Measurements from ENCODE around the gene PIP4P1. TPM values are rescaled to one million over a fixed set of nuclear protein-coding genes. Genes with fewer than 3 reads are reported as not detected.
"Not testable (repeated sequence)": the region's sequence is repeated elsewhere in the genome, so short reads cannot be mapped to it uniquely, and the experiment has no call there.

PIP4P1 gene
- total RNA-seq = 28.2 and 33.7 TPM in 2 replicates

- peak within 1 kb of the TSS; percentile 92 for H3K27ac Mint-ChIP-seq
- H3K36me3 Mint-ChIP-seq (ENCODE audit: low read depth) = peaks cover 22% of the 10 kb centered on the region
- H3K4me3 Mint-ChIP-seq (ENCODE audit: low read depth) = peak within 1 kb of the TSS; percentile 89
- H3K4me1 Mint-ChIP-seq (ENCODE audit: low read depth) = peaks cover 25% of the 10 kb centered on the region
- peaks cover 1% of the 10 kb centered on the region for H3K27me3 Mint-ChIP-seq (ENCODE audit: low read depth)
- intact Hi-C loops (cut with micrococcal nuclease) = loop anchor here (1.0 to 2.0 kb wide), 3 partner anchors 8 to 221 kb away; partner anchors contain the start of genes PARP2 and PNP
- no peaks in the 10 kb centered on the region for H3K9me3 Mint-ChIP-seq
- DNase-seq (ENCODE audit: low spot score) = peak; percentile 99
Measured at GRCh38 chr14:20461225-20462141, at the start of gene PIP4P1. Gene PIP4P1 (minus strand): TSS chr14:20461434. CDS start chr14:20461325, 109 bp downstream.

- H3K4me1 Mint-ChIP-seq (ENCODE audit: low read depth) = no peaks in the 10 kb centered on the region
- no peak for DNase-seq (ENCODE audit: low spot score)
- H3K27ac Mint-ChIP-seq = no peak overlapping the region
- no peak overlapping the region for H3K4me3 Mint-ChIP-seq (ENCODE audit: low read depth)
- intact Hi-C loops (cut with micrococcal nuclease) = no loop called here
- H3K36me3 Mint-ChIP-seq (ENCODE audit: low read depth) = no peaks in the 10 kb centered on the region
- H3K9me3 Mint-ChIP-seq = no peaks in the 10 kb centered on the region
- peaks cover 18% of the 10 kb centered on the region for H3K27me3 Mint-ChIP-seq (ENCODE audit: low read depth)
Measured at GRCh38 chr14:20508367-20508766, 47.1 kb upstream of the PIP4P1 start.

- intact Hi-C loops (cut with micrococcal nuclease); H3K4me3 Mint-ChIP-seq (ENCODE audit: low read depth); H3K27ac Mint-ChIP-seq; DNase-seq (ENCODE audit: low spot score); H3K36me3 Mint-ChIP-seq (ENCODE audit: low read depth); H3K4me1 Mint-ChIP-seq (ENCODE audit: low read depth); H3K9me3 Mint-ChIP-seq: not testable (repeated sequence)
- H3K27me3 Mint-ChIP-seq (ENCODE audit: low read depth) = peaks cover 13% of the 10 kb centered on the region
Measured at GRCh38 chr14:20507537-20507936, 46.3 kb upstream of the PIP4P1 start.

- H3K4me1 Mint-ChIP-seq (ENCODE audit: low read depth); H3K4me3 Mint-ChIP-seq (ENCODE audit: low read depth); intact Hi-C loops (cut with micrococcal nuclease); DNase-seq (ENCODE audit: low spot score); H3K9me3 Mint-ChIP-seq; H3K27ac Mint-ChIP-seq; H3K36me3 Mint-ChIP-seq (ENCODE audit: low read depth): not testable (repeated sequence)
- H3K27me3 Mint-ChIP-seq (ENCODE audit: low read depth) = peaks cover 11% of the 10 kb centered on the region
Measured at GRCh38 chr14:20506752-20507151, 45.5 kb upstream of the PIP4P1 start.

GRCh38 chr14:20506276-20506675 is 45.0 kb upstream of the PIP4P1 start:
- H3K4me3 Mint-ChIP-seq (ENCODE audit: low read depth); H3K9me3 Mint-ChIP-seq; intact Hi-C loops (cut with micrococcal nuclease); H3K4me1 Mint-ChIP-seq (ENCODE audit: low read depth); H3K27ac Mint-ChIP-seq; DNase-seq (ENCODE audit: low spot score); H3K27me3 Mint-ChIP-seq (ENCODE audit: low read depth); H3K36me3 Mint-ChIP-seq (ENCODE audit: low read depth): not testable (repeated sequence)

GRCh38 chr14:20503898-20504297 is 42.7 kb upstream of the PIP4P1 start:
- Mint-ChIP-seq H3K9me3 (no peaks in the 10 kb centered on the region), H3K27ac (no peak overlapping the region), H3K4me3 (ENCODE audit: low read depth) (no peak overlapping the region), H3K4me1 (ENCODE audit: low read depth) (peaks cover 2% of the 10 kb centered on the region), H3K27me3 (ENCODE audit: low read depth) (peaks cover 3% of the 10 kb centered on the region), H3K36me3 (ENCODE audit: low read depth) (no peaks in the 10 kb centered on the region)
- no peak for DNase-seq (ENCODE audit: low spot score)
- intact Hi-C loops (cut with micrococcal nuclease) = no loop called here

GRCh38 chr14:20501346-20501745 is 40.1 kb upstream of the PIP4P1 start:
- Mint-ChIP-seq H3K36me3 (ENCODE audit: low read depth) (no peaks in the 10 kb centered on the region), H3K27me3 (ENCODE audit: low read depth) (peaks cover 3% of the 10 kb centered on the region), H3K4me3 (ENCODE audit: low read depth) (no peak overlapping the region), H3K9me3 (no peaks in the 10 kb centered on the region), H3K27ac (no peak overlapping the region), H3K4me1 (ENCODE audit: low read depth) (peaks cover 5% of the 10 kb centered on the region)
- intact Hi-C loops (cut with micrococcal nuclease) = no loop called here
- DNase-seq (ENCODE audit: low spot score) = no peak

- Mint-ChIP-seq H3K4me1 (ENCODE audit: low read depth) (peaks cover 16% of the 10 kb centered on the region), H3K9me3 (no peaks in the 10 kb centered on the region), H3K27ac (no peak overlapping the region), H3K27me3 (ENCODE audit: low read depth) (peaks cover 3% of the 10 kb centered on the region), H3K36me3 (ENCODE audit: low read depth) (no peaks in the 10 kb centered on the region), H3K4me3 (ENCODE audit: low read depth) (no peak overlapping the region)
- no peak for DNase-seq (ENCODE audit: low spot score)
- intact Hi-C loops (cut with micrococcal nuclease) = no loop called here
Measured at GRCh38 chr14:20499881-20500280, 38.6 kb upstream of the PIP4P1 start.

GRCh38 chr14:20499108-20499507 is 37.9 kb upstream of the PIP4P1 start:
- no peak overlapping the region for H3K27ac Mint-ChIP-seq

GRCh38 chr14:20498622-20499021 is 37.4 kb upstream of the PIP4P1 start:
- H3K36me3 Mint-ChIP-seq (ENCODE audit: low read depth) = no peaks in the 10 kb centered on the region
- no peak overlapping the region for H3K27ac Mint-ChIP-seq
- no peak overlapping the region for H3K4me3 Mint-ChIP-seq (ENCODE audit: low read depth)
- intact Hi-C loops (cut with micrococcal nuclease) = no loop called here
- peaks cover 23% of the 10 kb centered on the region for H3K4me1 Mint-ChIP-seq (ENCODE audit: low read depth)
- H3K9me3 Mint-ChIP-seq = no peaks in the 10 kb centered on the region
- no peak for DNase-seq (ENCODE audit: low spot score)
- H3K27me3 Mint-ChIP-seq (ENCODE audit: low read depth) = peaks cover 3% of the 10 kb centered on the region

More at GRCh38 chr14:20499108-20499507, 37.9 kb upstream of the PIP4P1 start:
- Mint-ChIP-seq H3K36me3 (ENCODE audit: low read depth) (no peaks in the 10 kb centered on the region), H3K4me1 (ENCODE audit: low read depth) (peaks cover 19% of the 10 kb centered on the region), H3K27me3 (ENCODE audit: low read depth) (peaks cover 3% of the 10 kb centered on the region), H3K9me3 (no peaks in the 10 kb centered on the region), H3K4me3 (ENCODE audit: low read depth) (no peak overlapping the region)
- DNase-seq (ENCODE audit: low spot score) = no peak
- intact Hi-C loops (cut with micrococcal nuclease) = no loop called here

GRCh38 chr14:20494935-20495766 is 33.9 kb upstream of the PIP4P1 start:
- Mint-ChIP-seq H3K27ac (peak overlapping the region; percentile 48), H3K4me1 (ENCODE audit: low read depth) (peaks cover 46% of the 10 kb centered on the region), H3K36me3 (ENCODE audit: low read depth) (no peaks in the 10 kb centered on the region), H3K27me3 (ENCODE audit: low read depth) (no peaks in the 10 kb centered on the region), H3K4me3 (ENCODE audit: low read depth) (no peak overlapping the region), H3K9me3 (no peaks in the 10 kb centered on the region)
- DNase-seq (ENCODE audit: low spot score) = no peak
- intact Hi-C loops (cut with micrococcal nuclease) = no loop called here

- H3K27me3 Mint-ChIP-seq (ENCODE audit: low read depth) = no peaks in the 10 kb centered on the region
Measured at GRCh38 chr14:20493634-20494033, 32.4 kb upstream of the PIP4P1 start.

GRCh38 chr14:20492486-20492885 is 31.3 kb upstream of the PIP4P1 start:
- Mint-ChIP-seq H3K27ac (no peak overlapping the region), H3K36me3 (ENCODE audit: low read depth) (no peaks in the 10 kb centered on the region), H3K9me3 (no peaks in the 10 kb centered on the region), H3K4me3 (ENCODE audit: low read depth) (no peak overlapping the region), H3K27me3 (ENCODE audit: low read depth) (no peaks in the 10 kb centered on the region), H3K4me1 (ENCODE audit: low read depth) (peaks cover 60% of the 10 kb centered on the region)
- intact Hi-C loops (cut with micrococcal nuclease) = no loop called here
- DNase-seq (ENCODE audit: low spot score) = no peak

More at GRCh38 chr14:20493634-20494033, 32.4 kb upstream of the PIP4P1 start:
- no peaks in the 10 kb centered on the region for H3K36me3 Mint-ChIP-seq (ENCODE audit: low read depth)
- no peaks in the 10 kb centered on the region for H3K9me3 Mint-ChIP-seq
- DNase-seq (ENCODE audit: low spot score) = no peak
- H3K4me1 Mint-ChIP-seq (ENCODE audit: low read depth) = peaks cover 53% of the 10 kb centered on the region
- intact Hi-C loops (cut with micrococcal nuclease) = no loop called here
- peak overlapping the region; percentile 44 for H3K27ac Mint-ChIP-seq
- no peak overlapping the region for H3K4me3 Mint-ChIP-seq (ENCODE audit: low read depth)

Data from activated T-helper 2 cell treated with anti-CD3 and anti-CD28 coated beads, Interferon-gamma antibody, Interleukin-2, Interleukin-4, amounts not matched to agents 10 μg/mL and 5 μg/mL and 100 μg/mL, durations not matched to agents 14 hours and 24 hours and 36 hours (primary cell).